Naive thymus-derived CD8-positive, alpha-beta T cell (primary cell): ENCODE data around the gene ZFYVE21. TPM values are rescaled to one million over a fixed set of nuclear protein-coding genes. Genes with fewer than 3 reads are reported as not detected.
A peak's percentile ranks its signal among the peaks of the same experiment; 100 is the strongest.

Experiments used
- ATAC-seq, 2 donors: fragments of 150-1000 bp; cut with Tn5 transposase in 1 of 2; sonication (Bioruptor Pico), chemical (Tn5 transposase) in 1 of 2; 1 replicate in 1 of 2; 2 replicates in 1 of 2; pipeline ENCODE4 v1.10.0; 2021; ENCODE audit warnings: mild to moderate bottlenecking in 2 of 2, moderate library complexity in 2 of 2
- POLR2A ChIA-PET: fragments of 350-600 bp; sonication (Branson Sonifier 250); formaldehyde crosslinking; loops from one replicate; lab custom pipeline; 2021; ENCODE audit warnings: antibody characterized with exemption; lab: Charles Lee
- DNase-seq, 10 donors: peaks; one replicate each; pipeline versions ENCODE4 v3.0.0 to v3.0.0-alpha.2; 2020 to 2022
- H3K27ac Mint-ChIP-seq, 10 donors: one replicate each; pipeline ENCODE4 v1.8.0; 2020 to 2022; ENCODE audit warnings: mild to moderate bottlenecking in 10 of 10, mixed read lengths in 10 of 10, moderate library complexity in 4 of 10, inconsistent platforms in 1 of 10
- H3K27me3 Mint-ChIP-seq, 5 donors: one replicate each; pipeline ENCODE4 v1.8.0; 2021 to 2022; ENCODE audit warnings: mixed read lengths in 5 of 5
- H3K36me3 Mint-ChIP-seq, 3 donors: one replicate each; pipeline ENCODE4 v1.8.0; 2020 to 2022; ENCODE audit warnings: mixed read lengths in 3 of 3, mild to moderate bottlenecking in 2 of 3, inconsistent platforms in 1 of 3
- H3K4me1 Mint-ChIP-seq, 4 donors: one replicate each; pipeline ENCODE4 v1.8.0; 2021 to 2022; ENCODE audit warnings: mixed read lengths in 4 of 4
- H3K4me3 Mint-ChIP-seq, 10 donors: one replicate each; pipeline ENCODE4 v1.8.0; 2020 to 2022; ENCODE audit warnings: mild to moderate bottlenecking in 10 of 10, mixed read lengths in 10 of 10, moderate library complexity in 6 of 10, inconsistent platforms in 1 of 10
- H3K9me3 Mint-ChIP-seq, 9 donors: one replicate each; pipeline ENCODE4 v1.8.0; 2020 to 2022; ENCODE audit warnings: mixed read lengths in 9 of 9, mild to moderate bottlenecking in 3 of 9, inconsistent platforms in 1 of 9, moderate library complexity in 1 of 9
- polyA plus RNA-seq, 3 donors: library from polyadenylated mRNA; unstranded; fragments of 300-500 nt; fragmentation: Illumina TruSeq; gene quantifications; one replicate each; pipeline ENCODE4 v1.2.3, GENCODE V29; 2021
- total RNA-seq, 8 experiments: library from RNA in 2 of 8; stranded (reverse) in 2 of 8; gene quantifications; one replicate each; pipeline ENCODE4 v1.2.3 and lab custom pipeline; 2021 to 2026

Gene ZFYVE21
- total and polyA plus RNA-seq, 5 experiments from 2014 or later: 7.7 to 16.9 (median 8.7) TPM

DNA sequence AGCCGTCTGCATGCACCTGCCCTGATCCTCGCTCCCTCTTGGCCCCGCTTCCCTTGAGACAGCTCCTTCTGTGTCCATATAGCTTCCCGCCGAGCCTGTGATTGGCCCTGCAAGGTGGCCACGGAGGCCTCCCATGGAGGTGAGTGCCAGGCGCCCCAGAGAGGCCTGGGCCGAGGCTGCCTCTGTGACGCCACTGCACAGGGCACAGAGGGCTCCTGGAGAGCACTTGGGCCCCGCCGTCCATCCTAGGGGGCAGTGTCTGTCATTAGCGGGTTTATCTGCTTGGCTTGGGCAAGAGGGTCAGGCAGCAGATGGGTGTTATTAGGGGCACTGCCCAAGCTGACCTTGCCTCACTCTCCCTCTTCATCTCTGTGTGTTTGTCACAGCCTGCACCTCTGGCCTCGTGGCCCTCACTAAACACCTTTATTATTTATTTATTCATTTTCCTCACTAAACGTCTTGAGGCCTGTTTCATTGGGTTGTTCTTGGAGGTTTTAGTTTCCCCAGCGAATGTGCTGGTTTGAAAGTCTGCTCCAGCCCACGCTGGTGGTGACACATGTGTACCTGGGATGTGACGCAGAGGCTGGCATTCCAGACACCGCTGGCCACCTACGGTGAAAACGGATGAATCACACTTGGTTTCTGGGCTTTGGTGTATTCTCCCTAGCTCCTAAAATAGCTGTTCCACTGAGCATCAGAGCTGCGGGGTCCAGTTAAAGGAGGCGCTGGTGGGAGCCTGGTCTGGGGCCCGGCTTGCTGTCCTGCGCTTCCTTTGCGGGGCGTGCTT, 5.9 kb downstream of the ZFYVE21 start:
- peaks cover 11 to 39% (median 35%) of the 10 kb centered on the region in 4 donors for H3K4me1 Mint-ChIP-seq
- POLR2A ChIA-PET: no interaction called here
- H3K9me3 Mint-ChIP-seq: no peaks in the 10 kb centered on the region
- H3K27ac Mint-ChIP-seq: peak overlapping the region in 3 of 10 donors; percentile 9 to 38 (median 34)
- no peak for DNase-seq
- no peak for ATAC-seq
- H3K36me3 Mint-ChIP-seq: no peaks in the 10 kb centered on the region
- H3K27me3 Mint-ChIP-seq: no peaks in the 10 kb centered on the region
- no peak overlapping the region for H3K4me3 Mint-ChIP-seq

DNA sequence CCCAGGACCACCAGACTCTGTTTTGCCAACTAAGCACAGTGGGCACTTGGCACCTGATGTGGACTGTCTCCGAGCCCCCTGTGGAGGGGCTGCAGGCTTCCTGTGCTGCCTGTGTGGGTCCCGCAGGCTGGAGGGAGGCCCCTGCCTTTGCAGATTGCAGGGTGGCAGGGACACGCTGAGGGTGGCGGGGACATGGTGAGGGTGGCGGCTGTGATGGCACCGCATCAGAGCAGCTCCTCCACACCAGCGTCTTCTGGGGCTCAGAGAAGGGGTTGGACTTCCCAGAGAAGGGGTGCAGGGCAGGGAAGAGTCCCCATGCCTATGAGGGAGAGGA, 8.1 kb downstream of the ZFYVE21 start:
- no peaks in the 10 kb centered on the region for H3K36me3 Mint-ChIP-seq
- H3K4me1 Mint-ChIP-seq: peaks cover 3 to 17% (median 14%) of the 10 kb centered on the region in 4 donors
- no peak overlapping the region for H3K27ac Mint-ChIP-seq
- H3K9me3 Mint-ChIP-seq: no peaks in the 10 kb centered on the region
- no peak overlapping the region for H3K4me3 Mint-ChIP-seq
- no peak for ATAC-seq
- no peak for DNase-seq
- POLR2A ChIA-PET: no interaction called here
- H3K27me3 Mint-ChIP-seq: no peaks in the 10 kb centered on the region

DNA sequence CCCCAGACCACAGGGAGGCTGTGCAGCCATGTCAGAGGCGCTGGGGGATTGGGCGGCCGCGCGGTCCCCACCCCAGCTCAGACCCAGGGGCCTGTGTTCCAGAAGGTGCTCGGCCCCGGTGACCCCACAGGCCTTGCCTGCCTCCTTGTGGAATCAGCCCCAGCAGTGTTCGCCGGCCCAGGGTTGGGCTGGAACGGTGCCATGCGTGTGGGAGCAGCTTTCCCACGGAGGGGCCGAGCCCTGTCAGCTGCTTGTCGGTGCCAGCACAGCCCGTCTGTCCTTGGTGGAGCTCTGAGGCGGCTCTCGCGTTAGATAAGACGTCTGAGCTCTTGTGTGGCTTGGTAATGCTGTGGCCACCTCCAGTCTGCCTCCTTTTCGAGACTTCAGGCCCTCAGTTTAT, 8.5 kb downstream of the ZFYVE21 start:
- ATAC-seq: no peak

DNA sequence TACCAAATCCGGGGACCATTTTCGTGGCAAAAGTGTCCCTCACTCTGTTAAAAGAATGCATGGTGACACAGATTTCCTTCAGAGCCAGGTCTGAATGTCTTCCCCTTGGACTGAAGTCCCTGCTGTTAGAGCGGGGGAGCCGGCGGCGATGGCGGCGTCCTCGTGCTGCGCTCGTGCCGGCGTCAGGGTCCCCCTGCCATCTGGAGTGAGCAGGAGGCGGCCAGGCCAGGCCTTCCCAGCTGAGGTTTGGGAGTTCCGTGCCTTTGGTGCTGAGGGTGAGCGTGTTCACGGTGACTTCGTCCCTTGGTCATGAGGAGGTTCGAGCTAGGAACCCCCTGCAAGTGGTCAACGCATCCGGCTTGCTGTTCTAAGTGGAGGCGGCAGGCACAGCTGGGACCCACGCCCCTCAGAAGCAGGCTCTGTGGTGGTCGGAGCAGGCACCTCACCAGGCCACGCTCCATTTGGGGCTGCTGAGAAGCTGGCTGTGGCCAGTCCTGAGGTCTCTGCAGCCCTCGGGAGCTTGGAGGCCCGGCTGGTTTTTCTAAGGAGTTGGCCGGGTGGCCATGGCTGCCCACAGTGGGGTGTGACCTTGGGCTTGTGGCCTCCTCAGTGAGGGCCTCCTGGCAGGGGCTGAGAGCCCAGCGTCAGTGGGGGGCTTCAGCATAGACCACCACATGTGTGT, 9.5 kb downstream of the ZFYVE21 start:
- ATAC-seq (no peak), DNase-seq (no peak)
- POLR2A ChIA-PET: interaction anchor here (1.1 kb wide), 1 partner anchor 10 kb away, joined by 4 read pairs; the partner anchor contains the start of genes XRCC3 and ZFYVE21
- H3K4me1 Mint-ChIP-seq: peaks cover under 1 to 4% (median 1%) of the 10 kb centered on the region in 4 donors
- H3K36me3 Mint-ChIP-seq: peaks cover 0 to 9% (median 2%) of the 10 kb centered on the region in 3 donors
- no peaks in the 10 kb centered on the region for H3K27me3 Mint-ChIP-seq
- H3K4me3 Mint-ChIP-seq: no peak overlapping the region
- no peaks in the 10 kb centered on the region for H3K9me3 Mint-ChIP-seq
- H3K27ac Mint-ChIP-seq: no peak overlapping the region

More for the DNA sequence above, 8.5 kb downstream of the ZFYVE21 start:
- POLR2A ChIA-PET: no interaction called here
- H3K36me3 Mint-ChIP-seq: peaks cover 0 to 3% (median under 1%) of the 10 kb centered on the region in 3 donors
- H3K4me1 Mint-ChIP-seq: peaks cover 1 to 13% (median 12%) of the 10 kb centered on the region in 4 donors
- no peaks in the 10 kb centered on the region for H3K9me3 Mint-ChIP-seq
- DNase-seq: no peak
- H3K27me3 Mint-ChIP-seq: no peaks in the 10 kb centered on the region
- H3K4me3 Mint-ChIP-seq: no peak overlapping the region
- peak overlapping the region in 1 of 10 donors; percentile 16 for H3K27ac Mint-ChIP-seq

DNA sequence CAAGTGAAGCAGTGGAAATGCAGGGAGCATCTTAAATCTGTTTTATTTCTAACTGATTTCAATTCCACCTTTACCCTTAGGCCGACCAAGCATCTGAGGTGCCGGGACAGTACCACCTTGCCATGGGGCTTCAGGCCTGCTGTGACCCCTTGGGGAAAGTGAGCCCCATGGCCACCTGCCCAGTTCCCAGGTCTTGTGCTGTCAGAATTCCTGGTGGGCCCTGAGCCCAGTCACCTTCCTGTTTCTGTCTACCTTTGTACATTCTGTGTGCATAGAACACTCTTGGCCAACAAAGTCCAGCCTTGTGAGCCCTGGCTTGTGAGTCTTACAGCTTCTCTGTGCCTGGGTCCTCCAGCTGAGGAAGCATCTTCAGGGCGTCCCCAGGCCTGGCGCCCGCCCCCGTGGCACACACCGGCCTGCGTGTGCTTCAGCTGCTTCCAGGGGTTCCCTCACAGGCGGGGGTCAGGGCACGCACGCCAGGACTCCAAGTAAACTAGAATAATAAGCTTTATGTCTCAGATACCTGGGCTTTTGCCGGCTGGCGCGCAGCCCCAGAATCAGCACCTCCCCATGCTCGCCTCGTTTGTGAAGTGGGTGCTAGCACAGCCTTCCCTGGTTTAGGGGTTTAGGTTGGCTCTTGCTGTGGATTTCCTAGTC, 10.3 kb downstream of the ZFYVE21 start:
- no peaks in the 10 kb centered on the region for H3K9me3 Mint-ChIP-seq
- POLR2A ChIA-PET: interaction anchor here (1.1 kb wide), 1 partner anchor 10 kb away, joined by 4 read pairs; the partner anchor contains the start of genes XRCC3 and ZFYVE21
- no peak for ATAC-seq
- DNase-seq: no peak
- H3K4me3 Mint-ChIP-seq: no peak overlapping the region
- H3K27ac Mint-ChIP-seq: peak overlapping the region in 2 of 10 donors; percentile 19 to 71
- peaks cover 0 to 9% (median 2%) of the 10 kb centered on the region in 3 donors for H3K36me3 Mint-ChIP-seq
- no peaks in the 10 kb centered on the region for H3K27me3 Mint-ChIP-seq
- H3K4me1 Mint-ChIP-seq: no peaks in the 10 kb centered on the region

DNA sequence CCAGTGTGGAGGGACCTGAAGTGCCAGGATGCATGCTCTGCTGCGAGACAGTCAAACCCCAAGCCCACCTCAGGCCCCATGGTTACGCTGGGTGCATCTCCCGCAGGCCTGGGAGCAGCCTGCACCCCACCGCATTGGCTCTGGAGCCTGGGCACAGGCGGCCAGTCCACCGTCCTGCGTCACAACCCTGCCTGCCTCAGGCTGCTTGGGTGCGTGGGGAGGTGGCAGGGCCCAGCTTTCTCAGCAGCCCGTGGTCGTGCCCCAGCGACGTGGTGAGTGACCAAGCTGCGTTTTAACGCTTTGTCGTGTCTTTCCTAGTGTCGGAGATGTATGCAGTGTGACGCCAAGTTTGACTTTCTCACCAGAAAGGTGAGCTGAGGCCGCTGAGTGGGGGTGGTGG, 10.9 kb downstream of the ZFYVE21 start:
- Mint-ChIP-seq H3K4me1 (no peaks in the 10 kb centered on the region), H3K4me3 (no peak overlapping the region), H3K36me3 (peaks cover 0 to 9% (median 2%) of the 10 kb centered on the region in 3 donors), H3K27me3 (no peaks in the 10 kb centered on the region), H3K27ac (peak overlapping the region in 1 of 10 donors; percentile 19), H3K9me3 (no peaks in the 10 kb centered on the region)
- DNase-seq (no peak), ATAC-seq (no peak)
- POLR2A ChIA-PET: interaction anchor here (1.1 kb wide), 1 partner anchor 11 kb away, joined by 4 read pairs; the partner anchor contains the start of genes XRCC3 and ZFYVE21

DNA sequence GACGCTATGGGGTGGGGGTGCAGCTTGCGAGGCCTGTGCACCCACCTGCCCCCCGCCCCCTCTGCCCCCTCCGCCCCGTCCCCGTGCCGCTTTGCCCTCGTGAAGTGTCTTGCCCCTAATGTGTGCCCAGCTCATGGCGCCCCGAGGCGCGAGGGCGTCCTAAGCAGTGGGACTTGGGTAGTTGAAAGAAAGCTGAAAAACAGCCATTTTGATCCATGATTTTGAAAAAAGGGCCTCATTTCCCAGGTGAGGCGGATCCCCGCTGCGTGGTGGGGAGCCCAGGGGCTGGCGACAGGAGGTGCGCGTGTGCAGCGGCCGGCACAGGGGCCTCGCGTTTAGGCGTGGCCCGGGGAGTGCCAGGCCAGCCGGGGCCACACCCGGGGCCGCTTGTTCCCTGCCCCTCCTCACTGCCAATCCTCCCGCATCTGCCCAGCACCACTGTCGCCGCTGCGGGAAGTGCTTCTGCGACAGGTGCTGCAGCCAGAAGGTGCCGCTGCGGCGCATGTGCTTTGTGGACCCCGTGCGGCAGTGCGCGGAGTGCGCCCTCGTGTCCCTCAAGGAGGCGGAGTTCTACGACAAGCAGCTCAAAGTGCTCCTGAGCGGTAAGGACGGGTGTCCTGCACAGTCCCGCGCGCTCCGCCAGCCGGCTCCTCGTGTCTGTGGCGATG, 11.8 kb downstream of the ZFYVE21 start:
- no peaks in the 10 kb centered on the region for H3K9me3 Mint-ChIP-seq
- H3K27ac Mint-ChIP-seq: no peak overlapping the region
- H3K4me1 Mint-ChIP-seq: no peaks in the 10 kb centered on the region
- no peaks in the 10 kb centered on the region for H3K27me3 Mint-ChIP-seq
- ATAC-seq: peak in 1 of 2 donors; percentile 33
- H3K4me3 Mint-ChIP-seq: no peak overlapping the region
- H3K36me3 Mint-ChIP-seq: peaks cover 0 to 9% (median 2%) of the 10 kb centered on the region in 3 donors
- DNase-seq: no peak
- POLR2A ChIA-PET: no interaction called here

DNA sequence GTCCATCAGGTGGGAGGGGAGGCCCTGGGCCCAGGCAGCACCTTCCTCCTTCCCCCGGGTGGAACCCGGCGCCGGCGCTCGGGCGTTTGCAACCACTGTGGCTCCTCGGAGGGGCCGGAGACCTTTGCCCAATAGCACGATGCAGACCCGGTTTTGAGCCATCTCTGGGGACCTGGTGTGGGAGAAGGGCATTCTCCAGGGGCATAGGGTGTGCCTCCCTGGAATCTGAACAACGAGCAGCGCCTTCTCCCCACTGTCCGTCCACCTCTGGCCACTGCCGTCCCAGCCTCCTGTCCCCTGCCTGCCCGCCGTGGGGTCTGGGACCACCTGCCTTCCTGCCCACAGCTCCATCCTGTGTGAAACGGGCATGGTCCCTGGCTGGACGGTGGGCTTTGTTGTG, 12.5 kb downstream of the ZFYVE21 start:
- Mint-ChIP-seq H3K27me3 (no peaks in the 10 kb centered on the region), H3K4me3 (no peak overlapping the region), H3K27ac (no peak overlapping the region), H3K36me3 (peaks cover 0 to 14% (median 2%) of the 10 kb centered on the region in 3 donors), H3K9me3 (no peaks in the 10 kb centered on the region), H3K4me1 (no peaks in the 10 kb centered on the region)
- DNase-seq (no peak), ATAC-seq (no peak)
- POLR2A ChIA-PET: no interaction called here

DNA sequence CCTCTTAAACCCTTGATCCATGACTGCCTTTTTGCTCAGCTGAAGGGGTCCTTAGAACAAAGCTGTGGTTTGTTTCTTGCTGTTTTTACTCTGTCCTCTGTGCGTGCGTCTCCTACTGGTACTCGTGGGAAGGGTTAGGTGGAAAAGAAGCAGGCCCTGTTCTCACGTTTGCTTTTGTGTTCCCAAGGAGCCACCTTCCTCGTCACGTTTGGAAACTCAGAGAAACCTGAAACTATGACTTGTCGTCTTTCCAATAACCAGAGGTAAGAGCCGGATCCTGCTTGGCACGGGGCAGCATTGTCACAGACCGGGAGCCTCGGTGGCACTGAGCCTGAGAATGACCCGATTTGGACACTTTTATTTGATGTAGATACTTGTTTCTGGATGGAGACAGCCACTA, 13.1 kb downstream of the ZFYVE21 start:
- no peak overlapping the region for H3K27ac Mint-ChIP-seq
- POLR2A ChIA-PET: no interaction called here
- no peaks in the 10 kb centered on the region for H3K27me3 Mint-ChIP-seq

DNA sequence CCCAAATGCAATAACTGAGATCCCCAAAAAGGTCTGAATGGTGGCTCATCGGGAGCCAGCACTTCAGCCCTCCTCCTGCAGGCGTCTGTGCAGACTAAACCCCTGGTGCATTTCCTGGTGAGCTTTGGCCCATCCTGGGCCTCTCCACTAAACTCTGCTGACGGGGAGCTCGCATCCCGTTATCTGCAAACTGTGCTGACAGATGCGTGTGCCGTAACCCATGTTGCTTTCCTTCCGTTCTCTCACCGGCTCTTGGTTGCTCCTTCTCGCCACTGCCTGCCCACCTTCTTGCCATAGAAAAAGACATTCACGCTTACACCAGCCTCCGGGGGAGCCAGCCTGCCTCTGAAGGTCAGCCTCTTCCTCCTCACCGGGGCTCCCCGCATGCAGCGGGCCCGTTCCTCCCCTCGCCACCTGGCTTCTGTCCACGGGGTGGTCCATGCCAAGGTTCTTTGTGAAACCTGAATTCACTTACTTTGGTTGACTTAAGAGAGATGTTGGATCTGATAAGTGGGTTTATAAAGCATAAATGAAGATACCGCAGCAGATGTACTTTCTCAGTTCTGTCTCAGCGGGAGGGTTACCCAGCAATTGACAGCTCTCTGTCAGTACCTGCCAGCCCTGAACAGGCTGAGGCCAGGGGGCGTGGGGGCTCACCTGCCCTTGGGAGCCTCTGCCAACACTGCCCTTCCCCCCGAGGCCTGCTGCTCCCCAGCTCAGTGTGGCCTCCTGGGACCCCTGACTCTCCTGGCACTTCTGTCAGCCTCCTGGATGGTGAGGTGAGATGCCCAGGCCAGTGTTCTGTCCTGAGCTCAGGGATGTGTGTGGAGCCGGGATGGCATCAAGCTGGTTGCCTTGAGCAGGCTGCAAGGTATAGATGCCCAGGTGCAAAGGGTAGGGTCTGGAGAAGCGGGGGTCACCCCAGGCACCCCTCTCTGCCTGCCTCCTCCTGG, 14.2 kb downstream of the ZFYVE21 start:
- no peaks in the 10 kb centered on the region for H3K4me1 Mint-ChIP-seq
- no peaks in the 10 kb centered on the region for H3K27me3 Mint-ChIP-seq
- H3K27ac Mint-ChIP-seq: peak overlapping the region in 1 of 10 donors; percentile 77
- ATAC-seq (no peak), DNase-seq (no peak)
- no peak overlapping the region for H3K4me3 Mint-ChIP-seq
- H3K9me3 Mint-ChIP-seq: no peaks in the 10 kb centered on the region
- H3K36me3 Mint-ChIP-seq: peaks cover 0 to 25% (median 2%) of the 10 kb centered on the region in 3 donors
- POLR2A ChIA-PET: no interaction called here

More for the DNA sequence above, 13.1 kb downstream of the ZFYVE21 start:
- Mint-ChIP-seq H3K9me3 (no peaks in the 10 kb centered on the region), H3K36me3 (peaks cover 0 to 19% (median 2%) of the 10 kb centered on the region in 3 donors), H3K4me1 (no peaks in the 10 kb centered on the region), H3K4me3 (no peak overlapping the region)
- no peak for ATAC-seq
- DNase-seq: no peak

DNA sequence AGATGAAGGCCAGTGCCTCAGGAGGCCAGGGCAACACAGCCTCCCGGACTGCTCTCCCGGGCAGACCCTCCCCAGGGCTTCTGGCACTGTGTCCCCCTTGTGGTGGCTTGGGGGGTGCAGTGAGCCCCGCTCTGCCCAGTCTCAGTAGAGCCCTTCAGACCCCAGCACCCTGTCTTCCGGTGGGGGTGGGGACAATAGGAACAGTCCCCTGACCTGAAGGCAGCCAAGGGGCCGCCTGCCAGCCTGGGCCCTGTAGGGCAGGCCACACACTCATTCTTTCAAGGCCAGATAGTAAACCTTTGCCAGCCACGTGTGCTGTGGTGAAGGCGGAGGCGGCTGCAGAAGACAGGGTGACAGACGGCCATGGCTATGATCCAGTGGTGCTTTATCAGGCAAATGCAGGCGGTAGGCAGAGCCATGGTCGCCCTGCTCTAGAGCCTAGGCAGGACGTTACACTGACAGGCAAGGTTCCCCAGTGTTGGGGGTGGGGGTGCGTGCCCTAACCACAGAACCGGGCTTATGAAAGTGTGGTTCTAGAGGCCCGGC, 15.0 kb downstream of the ZFYVE21 start:
- Mint-ChIP-seq H3K27ac (peak overlapping the region in 4 of 10 donors; percentile 6 to 77 (median 32)), H3K4me1 (no peaks in the 10 kb centered on the region), H3K4me3 (no peak overlapping the region), H3K9me3 (no peaks in the 10 kb centered on the region), H3K36me3 (peaks cover 0 to 25% (median 2%) of the 10 kb centered on the region in 3 donors), H3K27me3 (no peaks in the 10 kb centered on the region)
- POLR2A ChIA-PET: no interaction called here
- DNase-seq (no peak), ATAC-seq (no peak)
